Activated gamma-delta T cell treated with Interleukin-2 at 50 U/mL for 16 hours (primary cell): ENCODE data around the gene RAB25.
"Not testable (repeated sequence)": the region's sequence is repeated elsewhere in the genome, so short reads cannot be mapped to it uniquely, and the experiment has no call there.

Experiments used
- DNase-seq: peaks from one replicate; pipeline ENCODE4 v3.0.0-alpha.2; 2020

Gene RAB25

DNA sequence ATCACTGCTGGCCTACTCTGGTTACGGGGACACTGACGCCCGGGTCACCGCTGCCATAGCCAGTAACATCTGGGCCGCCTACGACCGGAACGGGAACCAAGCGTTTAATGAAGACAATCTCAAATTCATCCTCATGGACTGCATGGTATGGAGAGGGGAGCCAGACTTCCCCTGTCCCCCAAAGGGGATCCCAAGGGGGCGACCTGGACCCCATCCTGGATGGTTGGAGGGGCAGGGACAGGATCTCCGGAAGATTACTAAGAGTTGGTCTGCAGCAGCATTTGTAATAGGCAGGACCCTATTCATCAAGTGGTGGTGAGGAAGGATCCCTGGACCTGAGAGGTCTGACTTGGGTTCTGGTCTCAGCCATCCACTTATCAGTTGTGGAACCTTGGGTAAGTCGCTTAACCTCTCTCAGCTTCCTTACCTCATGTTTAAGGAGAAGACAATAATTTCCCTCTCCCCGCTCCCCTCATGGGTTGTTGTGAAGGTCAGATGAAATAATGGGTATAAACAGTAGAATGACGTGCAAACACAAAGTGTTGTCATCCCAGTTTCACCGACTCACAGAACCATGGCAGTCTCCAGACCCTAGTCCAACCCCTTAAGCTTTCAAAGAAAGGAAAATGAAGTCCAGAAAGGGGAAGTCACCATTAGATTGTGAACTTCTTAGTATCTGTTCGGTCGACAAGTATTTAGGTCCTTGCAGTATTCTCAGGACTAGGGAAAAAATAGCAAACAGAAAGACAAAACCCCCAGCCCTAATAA, 5.5 kb upstream of the RAB25 start:
- DNase-seq = no peak

DNA sequence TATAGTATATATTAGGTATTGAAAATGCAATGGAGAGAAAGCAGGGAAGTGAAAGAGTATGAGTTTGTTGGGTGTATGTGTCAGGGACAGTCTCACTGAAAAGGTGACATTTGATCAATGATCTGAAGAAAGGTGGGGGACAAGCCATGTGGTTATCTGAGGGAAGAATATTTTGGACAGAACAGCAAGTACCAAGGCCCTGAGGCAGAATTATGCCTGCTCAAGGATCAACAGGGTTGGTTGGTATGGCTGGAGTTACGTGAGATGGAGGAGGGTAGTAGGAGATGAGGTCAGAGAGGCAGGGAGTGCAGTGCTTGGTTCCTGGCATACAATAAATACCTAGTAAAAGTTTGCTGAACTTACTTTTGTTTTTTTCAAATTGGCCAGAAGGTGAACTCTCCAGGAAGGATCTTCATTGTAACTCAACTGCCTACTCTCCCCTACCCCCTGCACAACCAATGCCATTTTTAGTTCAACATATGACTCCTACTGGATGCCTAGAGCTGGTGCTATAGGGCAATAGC, 4.6 kb upstream of the RAB25 start:
- no peak for DNase-seq

DNA sequence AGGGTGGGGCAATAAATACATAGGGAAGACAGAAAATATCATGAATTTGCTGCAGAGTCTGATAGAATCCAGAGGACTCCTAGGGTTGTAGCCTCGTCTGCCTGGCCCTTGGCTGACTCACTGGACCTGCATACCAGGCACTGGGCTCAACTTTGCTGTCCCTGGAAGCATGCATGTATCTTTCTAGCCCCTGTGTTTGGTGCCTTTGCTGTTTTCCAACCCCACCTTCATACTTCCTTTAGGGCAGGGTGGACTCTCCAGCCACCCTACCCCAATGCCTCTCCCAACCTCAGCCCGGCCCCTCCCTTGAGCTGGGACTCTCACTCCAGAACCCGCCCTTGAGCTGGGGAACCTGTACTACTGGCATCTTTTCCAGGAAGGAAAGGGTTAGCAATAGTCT, 1.2 kb downstream of the RAB25 start:
- DNase-seq = no peak

DNA sequence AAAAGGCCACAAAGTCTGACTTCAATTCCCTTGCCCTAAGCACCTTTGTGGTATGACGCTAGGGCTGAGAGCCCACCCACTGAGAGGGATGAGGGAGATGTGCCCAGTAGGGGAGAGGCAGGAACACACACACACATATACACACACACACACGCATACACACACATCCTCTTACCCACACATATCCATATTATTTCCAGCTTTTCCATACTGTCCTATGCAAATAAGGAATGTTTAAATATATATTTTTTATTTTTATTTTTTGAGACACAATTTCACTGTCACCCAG, 3.0 kb downstream of the RAB25 start:
- no peak for DNase-seq

DNA sequence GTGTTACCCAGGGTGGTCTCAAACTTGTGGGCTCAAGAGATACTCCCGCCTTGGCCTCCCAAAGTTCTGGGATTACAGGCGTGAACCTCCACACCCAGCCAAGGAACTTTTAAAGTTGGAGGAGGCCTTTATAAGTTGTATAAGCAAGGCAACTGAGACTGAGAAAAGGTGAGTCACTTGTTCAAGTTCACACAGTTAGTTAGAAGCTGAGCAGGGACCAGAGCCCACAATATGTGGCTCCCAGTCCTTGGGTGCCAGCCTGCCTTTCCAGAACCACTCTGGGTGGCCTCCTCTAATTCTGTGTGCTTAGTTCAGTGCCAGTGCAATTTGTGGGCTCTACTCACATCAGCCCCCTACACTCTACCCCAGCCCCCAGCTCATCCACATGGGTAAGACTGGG, 3.7 kb downstream of the RAB25 start:
- no peak for DNase-seq

DNA sequence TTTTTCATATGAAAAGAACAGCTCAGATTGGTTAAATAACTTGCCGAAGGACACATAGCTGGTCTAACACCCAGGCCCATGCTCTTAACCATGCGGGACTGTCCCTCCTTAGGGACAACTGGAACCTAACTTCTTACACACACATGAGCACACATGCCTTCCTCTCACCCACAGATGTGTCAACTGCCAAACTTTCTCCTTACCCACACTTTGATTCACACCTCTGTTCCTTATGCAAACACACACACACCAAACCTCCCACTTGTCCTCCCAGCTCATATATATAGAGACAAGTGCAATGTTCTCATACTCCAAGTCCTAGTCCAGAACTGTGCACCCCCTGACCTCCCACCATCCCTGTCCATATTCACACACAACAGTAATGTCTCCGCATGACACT, 4.3 kb downstream of the RAB25 start:
- DNase-seq = no peak

DNA sequence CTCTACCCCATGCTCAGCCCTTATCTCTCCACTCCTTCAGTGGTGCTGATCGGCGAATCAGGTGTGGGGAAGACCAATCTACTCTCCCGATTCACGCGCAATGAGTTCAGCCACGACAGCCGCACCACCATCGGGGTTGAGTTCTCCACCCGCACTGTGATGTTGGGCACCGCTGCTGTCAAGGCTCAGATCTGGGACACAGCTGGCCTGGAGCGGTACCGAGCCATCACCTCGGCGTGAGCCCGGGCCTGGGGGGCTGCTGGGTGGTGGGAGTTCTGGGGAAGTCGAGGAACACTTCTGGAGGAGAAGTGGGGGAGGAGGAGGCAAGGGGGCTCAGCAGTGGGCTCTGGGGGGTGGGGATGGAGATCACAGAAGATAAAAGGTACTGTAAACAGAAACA, 4.9 kb downstream of the RAB25 start:
- DNase-seq = no peak

DNA sequence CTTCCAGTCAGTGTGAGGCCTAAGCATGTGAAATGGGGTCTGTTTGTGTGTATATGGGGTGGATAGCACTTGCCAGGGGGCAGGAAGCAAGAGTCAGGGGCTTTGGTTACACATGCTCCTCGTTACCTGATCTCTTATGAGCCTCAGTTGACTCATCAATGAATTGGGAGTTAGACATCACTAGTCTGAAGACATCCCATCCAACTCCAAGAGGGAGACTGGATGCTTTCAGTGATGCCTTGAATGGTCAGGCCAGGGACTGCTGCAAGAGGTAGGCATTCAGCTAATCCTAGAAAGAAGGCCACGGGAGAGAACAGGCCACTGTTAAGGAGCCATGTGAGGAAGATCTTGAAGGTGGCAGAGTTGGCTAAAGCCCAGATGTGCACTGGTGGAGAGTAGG, 6.3 kb downstream of the RAB25 start:
- no peak for DNase-seq

DNA sequence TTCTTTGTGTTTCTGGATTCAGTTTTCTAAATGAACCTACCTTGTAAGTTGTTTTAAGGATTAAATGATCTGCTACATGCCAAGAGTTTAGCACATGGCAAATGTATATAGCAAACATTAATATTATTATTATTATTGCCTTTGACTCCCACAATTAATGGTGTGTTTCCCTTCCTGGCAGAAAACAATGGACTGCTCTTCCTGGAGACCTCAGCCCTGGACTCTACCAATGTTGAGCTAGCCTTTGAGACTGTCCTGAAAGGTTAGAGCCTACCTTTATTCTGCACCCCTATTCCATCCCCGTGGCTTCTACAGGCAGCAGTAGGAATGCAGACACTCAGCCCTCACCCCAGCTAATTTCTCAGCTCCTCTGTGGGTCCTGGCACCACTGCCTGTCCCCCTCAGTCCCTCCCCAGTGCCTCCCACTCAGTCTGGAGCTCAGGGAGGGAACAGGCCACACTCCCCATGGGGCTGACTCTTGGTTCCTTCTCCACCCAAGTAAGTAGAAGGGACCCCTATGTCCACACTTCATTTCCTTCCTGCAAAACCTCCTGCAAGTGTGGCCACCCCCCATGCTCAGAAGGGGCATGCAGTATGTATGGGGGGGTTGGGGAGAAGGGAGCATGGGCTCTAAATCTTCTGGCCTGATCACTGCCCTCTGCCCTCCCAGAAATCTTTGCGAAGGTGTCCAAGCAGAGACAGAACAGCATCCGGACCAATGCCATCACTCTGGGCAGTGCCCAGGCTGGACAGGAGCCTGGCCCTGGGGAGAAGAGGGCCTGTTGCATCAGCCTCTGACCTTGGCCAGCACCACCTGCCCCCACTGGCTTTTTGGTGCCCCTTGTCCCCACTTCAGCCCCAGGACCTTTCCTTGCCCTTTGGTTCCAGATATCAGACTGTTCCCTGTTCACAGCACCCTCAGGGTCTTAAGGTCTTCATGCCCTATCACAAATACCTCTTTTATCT, 8.8 kb downstream of the RAB25 start:
- DNase-seq = no peak

DNA sequence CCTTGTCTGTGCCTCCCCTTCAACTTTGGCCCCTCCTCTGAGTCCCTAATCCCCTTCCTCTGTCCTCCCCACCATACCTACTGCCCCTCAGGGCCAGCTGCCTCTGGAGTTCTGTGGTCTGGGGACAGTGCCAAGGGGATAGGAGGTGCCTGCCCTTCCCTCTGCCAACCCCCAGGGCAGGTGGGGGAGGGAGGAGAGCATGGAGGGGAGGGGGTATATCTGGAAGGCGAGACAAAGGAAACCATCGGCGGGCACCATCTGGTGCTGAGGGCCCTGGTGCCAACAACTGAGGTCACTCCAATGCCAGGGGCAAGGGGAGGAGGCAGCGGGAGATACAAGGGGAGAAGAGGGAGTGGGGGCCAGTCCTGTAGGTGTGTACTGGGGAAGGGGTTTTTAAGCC, 9.6 kb downstream of the RAB25 start:
- DNase-seq = no peak

DNA sequence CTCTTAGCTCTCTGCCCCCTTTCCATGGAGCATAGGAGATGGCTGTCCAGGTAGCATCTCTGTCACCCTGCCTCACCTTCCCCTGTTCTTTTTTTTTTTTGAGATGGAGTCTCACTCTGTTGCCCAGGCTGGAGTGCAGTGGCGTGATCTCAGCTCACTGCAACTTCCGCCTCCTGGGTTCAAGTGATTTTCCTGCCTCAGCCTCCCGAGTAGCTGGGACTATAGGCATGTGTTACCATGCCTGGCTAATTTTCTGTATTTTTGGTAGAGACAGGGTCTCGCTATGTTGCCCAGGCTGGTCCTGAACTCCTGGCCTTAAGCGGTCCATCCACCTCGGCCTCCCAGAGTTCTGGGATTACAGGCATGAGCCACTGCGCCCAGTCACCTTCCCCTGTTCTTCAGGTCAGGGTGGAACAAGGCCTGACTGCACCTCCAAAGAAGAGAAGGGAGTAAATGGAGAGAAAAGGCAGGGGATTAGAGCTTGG, 10.4 kb downstream of the RAB25 start:
- DNase-seq = not testable (repeated sequence)

DNA sequence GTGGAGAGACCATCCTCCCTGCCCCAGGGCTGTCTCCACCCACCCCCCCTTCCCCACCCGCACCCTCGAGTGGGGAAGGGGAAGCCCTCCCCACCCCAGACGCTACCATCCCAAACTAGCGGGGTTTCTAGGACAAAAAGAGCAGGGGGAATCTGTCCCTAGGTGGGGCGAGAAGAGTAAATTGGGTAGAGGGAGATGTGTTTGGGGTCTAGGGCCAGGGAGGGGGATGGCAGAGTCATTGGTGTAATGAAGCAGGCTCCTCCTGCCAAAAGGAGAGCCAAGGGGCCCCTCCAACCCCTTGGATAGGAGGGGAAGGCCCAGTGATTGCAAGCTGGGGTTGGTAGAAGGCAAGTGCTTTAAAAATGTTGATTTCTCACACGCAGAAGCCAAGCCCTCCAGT, 11.3 kb downstream of the RAB25 start:
- no peak for DNase-seq

DNA sequence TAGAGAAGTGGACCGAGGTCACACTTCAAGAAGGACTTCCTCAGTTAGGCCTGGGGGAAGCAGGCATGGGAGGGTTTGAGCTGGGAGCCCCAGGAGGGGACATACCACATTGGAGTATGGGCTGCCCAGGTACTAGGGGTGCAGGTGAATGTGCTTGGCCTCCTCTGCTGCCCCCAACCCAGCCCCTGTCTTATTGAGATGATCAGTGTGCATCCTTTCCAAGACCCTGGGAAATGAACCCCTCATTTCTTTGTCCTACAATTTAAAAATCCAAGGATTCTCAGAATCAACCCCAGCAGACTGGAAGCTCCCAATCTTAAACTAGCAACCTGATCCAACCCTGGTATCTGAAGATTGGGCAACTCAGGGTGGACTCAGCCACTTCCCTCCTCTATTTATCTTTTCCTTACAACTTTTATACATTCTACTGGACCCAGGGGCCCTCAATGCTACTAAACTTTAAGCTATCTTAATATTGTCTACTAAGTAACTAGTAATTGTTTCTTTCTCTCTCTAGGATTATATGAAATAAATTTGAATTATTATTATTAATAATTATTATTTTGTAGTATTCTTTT, 12.2 kb downstream of the RAB25 start:
- DNase-seq = no peak

DNA sequence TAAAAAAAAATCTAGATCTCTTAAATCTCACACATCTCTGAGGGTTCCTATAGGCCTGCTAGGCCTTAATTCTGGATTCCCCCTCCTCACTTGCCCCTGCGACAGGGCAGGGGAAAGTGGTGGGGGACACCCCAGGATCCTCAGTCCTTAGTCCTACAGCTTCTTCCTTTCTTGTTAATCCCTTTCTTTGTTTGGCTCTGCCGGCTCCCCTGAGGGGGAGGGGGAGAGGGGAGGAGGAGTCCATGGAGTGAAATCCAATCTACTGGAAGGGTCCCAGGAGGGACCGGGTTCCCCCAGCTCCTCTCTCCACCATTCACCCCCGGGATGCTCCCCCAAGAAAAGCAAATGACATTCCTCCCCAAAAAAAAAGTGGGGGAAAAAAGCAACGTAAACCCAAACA, 12.8 kb downstream of the RAB25 start:
- no peak for DNase-seq

DNA sequence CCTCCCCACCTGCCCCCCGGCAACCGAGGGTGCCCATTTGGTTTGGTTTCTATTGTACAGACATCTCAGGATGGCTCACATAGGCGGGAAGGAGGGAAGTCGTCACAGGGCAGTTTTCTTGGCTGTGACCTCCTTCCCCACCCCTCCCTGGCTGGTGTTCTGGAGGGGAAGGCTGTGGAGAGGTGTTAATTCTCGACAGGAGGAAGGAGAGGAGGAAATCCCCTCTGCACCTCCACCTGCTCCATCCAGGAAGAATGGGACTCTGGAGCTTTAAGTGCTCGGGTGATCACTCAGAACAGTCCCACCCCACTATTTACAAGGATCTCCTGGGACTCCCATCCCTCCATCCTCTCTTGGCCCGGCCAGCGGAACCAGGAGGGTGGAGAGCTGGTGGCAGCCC, 13.7 kb downstream of the RAB25 start:
- DNase-seq = no peak

DNA sequence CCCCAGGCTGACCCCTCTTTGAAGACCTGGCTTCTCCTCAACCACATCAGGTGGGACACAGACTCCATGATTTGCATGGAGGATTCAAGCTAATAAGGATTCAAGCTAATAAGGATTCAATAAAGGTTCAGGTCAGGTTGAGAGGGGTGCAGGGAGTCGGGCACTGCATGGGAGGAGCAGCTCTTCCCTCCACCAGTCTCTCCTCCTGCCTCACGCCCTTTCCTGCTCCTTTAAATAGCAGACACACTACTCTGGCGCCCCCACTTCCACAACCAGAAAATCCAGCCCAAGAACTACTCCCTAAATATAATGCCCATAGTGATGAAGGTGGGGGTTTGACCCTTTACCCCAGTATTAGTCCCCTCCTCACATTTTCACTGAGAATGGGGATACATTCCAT, 14.2 kb downstream of the RAB25 start:
- DNase-seq = no peak

DNA sequence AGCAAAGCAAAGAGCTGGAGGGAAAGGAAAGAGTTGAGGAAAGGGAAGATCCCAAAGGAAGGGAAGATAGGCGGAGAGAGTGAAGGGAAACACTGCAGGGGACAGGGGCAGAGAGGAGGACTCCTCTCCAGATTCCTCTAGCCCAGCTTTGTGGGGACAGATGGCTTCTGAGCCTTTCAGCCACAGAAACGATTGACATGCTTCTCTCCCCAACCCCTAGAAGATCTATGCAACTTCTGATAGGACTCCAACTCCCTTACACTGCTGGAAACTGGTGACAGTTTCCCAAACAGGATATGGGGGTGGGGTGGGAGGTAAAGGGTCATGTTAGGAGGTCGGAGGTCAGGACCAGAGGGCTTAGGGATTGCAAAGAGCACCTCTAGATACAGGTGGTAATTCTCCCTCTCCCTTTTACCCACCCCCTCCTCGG, 14.8 kb downstream of the RAB25 start:
- DNase-seq = no peak

DNA sequence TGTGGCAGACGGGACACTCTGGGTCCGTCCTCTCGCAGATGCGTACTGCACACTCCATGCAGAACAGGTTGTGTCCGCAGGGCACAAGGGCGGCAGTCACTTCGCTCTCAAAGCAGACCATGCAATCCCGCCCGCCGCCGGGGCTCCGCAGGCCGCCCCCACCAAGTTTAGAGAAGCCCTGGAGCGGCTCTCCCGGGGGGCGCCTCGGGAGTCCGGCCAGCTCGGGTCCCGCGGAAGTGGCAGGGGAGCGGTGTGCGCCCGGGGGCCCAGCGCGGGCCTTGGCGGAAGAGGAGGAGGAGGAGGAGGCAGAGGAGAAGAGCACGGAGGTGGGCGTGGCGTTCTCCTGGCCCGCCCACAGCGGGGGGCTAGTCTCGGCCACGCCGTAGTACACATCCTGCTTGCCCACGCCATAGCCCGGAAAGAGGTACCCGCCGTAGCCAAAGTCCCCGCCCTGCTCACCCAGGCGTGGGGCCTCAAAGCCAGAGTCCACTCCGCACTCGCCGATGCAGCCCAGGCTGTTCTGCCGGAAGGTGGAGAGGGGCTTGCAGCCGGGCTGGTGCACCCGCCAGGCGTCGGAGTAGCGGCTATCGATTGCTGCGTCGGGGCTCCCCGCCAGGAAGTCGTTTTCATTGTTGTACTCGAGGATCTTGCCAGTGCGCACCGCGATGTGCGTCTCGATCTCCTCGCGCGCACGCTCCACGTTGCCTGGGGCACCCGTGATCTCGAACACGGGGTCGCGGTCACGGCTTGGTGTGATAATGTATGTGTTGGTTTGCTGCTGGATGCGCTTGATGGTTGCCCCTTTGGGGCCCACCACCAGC, 15.9 kb downstream of the RAB25 start:
- DNase-seq = no peak

DNA sequence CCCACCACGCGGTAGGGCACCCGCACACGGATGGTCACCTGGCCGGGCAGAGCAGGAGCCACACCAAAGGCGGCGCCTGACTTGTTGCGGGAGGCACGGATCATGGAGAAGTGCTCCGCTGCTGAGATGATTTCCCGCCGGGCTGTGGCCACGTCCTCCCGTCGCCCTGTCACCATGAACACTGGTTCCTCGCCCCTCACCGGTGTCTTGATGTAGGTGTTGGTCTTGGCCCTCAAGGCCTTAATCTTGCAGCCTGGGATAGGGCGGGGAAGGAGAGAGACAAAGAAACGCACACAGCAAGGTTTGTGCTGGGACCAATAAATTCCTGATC, 16.4 kb downstream of the RAB25 start:
- DNase-seq = no peak

DNA sequence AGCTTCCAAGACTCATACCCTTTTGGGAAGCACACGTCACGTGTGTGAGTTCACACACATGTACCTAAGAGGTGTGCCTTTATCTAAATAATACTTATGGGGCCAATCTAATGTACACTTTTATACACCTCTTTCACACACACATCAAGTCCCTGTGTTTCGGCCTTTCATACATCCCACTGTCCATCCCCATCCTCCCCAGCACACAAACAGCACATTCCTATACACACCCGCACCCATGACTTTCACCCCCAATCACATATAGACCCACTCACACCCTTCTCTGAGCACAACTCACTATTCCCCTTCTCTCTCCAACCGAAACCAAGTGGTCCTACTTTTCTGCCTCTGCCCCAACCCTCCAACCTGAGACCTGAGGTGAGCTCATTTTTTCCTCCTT, 17.8 kb downstream of the RAB25 start:
- DNase-seq = no peak

DNA sequence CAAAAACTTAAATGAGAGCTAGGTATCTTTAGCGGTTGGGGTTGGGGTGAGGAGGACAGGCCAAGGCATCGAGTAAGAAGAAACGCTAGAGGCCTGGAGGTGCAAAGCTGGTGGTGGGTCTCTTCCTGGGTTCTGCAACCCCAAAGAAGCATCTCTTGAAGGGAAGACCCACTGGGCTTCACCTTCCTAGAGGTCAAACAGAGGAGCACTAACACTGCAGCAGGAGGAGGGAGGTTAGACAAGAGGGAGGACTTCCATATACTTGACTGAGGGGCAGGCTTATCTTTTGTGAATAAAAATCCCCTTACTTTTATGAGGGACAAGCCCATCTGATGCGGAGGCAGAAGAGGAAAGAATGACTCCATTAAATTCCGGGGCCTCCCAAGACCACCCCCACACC, 18.8 kb downstream of the RAB25 start:
- no peak for DNase-seq

DNA sequence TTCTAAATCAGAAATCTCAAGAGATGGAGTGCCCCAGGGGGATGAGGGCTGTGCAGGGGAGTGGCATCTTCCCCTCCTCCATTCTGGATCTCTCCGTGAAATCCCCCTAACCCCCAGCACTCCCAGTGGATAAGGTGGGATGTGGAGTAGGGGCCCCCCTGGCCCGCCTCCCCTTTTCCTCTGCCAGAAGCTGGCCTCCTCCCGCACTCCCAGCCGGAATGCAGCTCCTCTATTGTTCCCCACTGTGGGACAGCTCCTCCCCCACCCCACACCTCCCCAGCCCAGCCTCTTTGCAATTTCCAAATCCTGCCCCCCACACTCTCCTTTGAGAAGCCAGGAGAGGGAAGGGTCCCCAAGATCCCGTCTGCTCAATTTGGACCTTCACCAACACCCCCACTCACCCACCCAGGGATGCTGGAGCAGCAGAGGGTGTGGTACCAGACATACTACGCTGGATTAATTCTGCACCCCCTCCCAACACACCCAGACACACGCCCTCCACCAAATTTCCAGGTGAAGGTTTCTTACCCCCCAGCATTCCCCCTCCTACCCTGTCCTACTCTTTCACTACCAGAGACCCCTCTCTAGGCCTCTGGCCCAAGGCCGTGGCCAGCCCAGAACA, 19.4 kb downstream of the RAB25 start:
- no peak for DNase-seq

DNA sequence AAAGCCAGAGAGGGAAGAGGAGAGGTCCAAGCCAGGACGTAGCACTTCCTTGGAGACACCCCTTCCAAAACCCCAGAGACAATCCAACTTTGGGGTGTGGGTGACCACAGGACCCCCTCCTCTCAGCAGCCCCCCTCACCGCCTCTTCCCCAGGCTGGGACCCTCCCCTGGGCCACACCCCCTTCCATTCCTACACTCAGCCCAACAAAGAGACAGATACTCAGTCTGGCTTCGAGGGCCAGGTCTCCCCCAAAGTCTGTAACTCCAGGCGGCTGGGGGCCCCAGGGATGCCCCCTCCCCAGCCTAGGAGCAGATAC, 19.9 kb downstream of the RAB25 start:
- DNase-seq = no peak
